ENCODE measurements around the gene TRAF6. TPM values are rescaled to one million over a fixed set of nuclear protein-coding genes. Genes with fewer than 3 reads are reported as not detected.
"Not testable (repeated sequence)": the region's sequence is repeated elsewhere in the genome, so short reads cannot be mapped to it uniquely, and the experiment has no call there.

Gene TRAF6
- polyA plus RNA-seq, 3 donors, result 2.0 to 5.1 (median 3.5) TPM

GRCh38 chr11:36500315-36500721, 9.8 kb downstream of the TRAF6 start:
- WGBS, 3 donors, result 60 to 91% (median 61%) methylated on average over 1 of the region's 1 CpG
- H3K27ac ChIP-seq (ENCODE audit: low read depth, low read length), result no peak overlapping the region

GRCh38 chr11:36499315-36499714, 10.8 kb downstream of the TRAF6 start:
- no peak overlapping the region for H3K27ac ChIP-seq (ENCODE audit: low read depth, low read length)
- WGBS, 3 donors, result 76 to 91% (median 79%) methylated on average over 4 of the region's 4 CpGs

GRCh38 chr11:36498721-36499120, 11.4 kb downstream of the TRAF6 start:
- no peak overlapping the region for H3K27ac ChIP-seq (ENCODE audit: low read depth, low read length)
- WGBS, 3 donors, result 85 to 89% (median 88%) methylated on average over 1 of the region's 1 CpG

GRCh38 chr11:36493332-36493731, 16.7 kb downstream of the TRAF6 start:
- no peak overlapping the region for H3K27ac ChIP-seq (ENCODE audit: low read depth, low read length)

- no peak overlapping the region for H3K27ac ChIP-seq (ENCODE audit: low read depth, low read length)
These were observed 17.3 kb downstream of the TRAF6 start for GRCh38 chr11:36492724-36493304.

- WGBS, 3 donors, result 90 to 93% (median 91%) methylated on average over 16 of the region's 16 CpGs
- H3K27ac ChIP-seq (ENCODE audit: low read depth, low read length), result no peak overlapping the region
These were observed 19.9 kb downstream of the TRAF6 start for GRCh38 chr11:36490026-36490806.

- 42 to 68% (median 47%) methylated on average over 5 of the region's 5 CpGs for WGBS, 3 donors
These were observed 22.0 kb downstream of the TRAF6 start for GRCh38 chr11:36488096-36488495.

GRCh38 chr11:36487619-36488018, 22.5 kb downstream of the TRAF6 start:
- WGBS, 3 donors, result 53 to 75% (median 59%) methylated on average over 4 of the region's 4 CpGs
- no peak overlapping the region for H3K27ac ChIP-seq (ENCODE audit: low read depth, low read length)

More at GRCh38 chr11:36488096-36488495, 22.0 kb downstream of the TRAF6 start:
- H3K27ac ChIP-seq (ENCODE audit: low read depth, low read length), result no peak overlapping the region

- 74 to 83% (median 78%) methylated on average over 6 of the region's 6 CpGs for WGBS, 3 donors
These were observed 24.6 kb downstream of the TRAF6 start for GRCh38 chr11:36485298-36486002.

GRCh38 chr11:36483042-36483441, 27.0 kb downstream of the TRAF6 start:
- H3K27ac ChIP-seq (ENCODE audit: low read depth, low read length), result not testable (repeated sequence)
- WGBS, 3 donors, result 83 to 90% (median 86%) methylated on average over 3 of the region's 4 CpGs

More at GRCh38 chr11:36485298-36486002, 24.6 kb downstream of the TRAF6 start:
- H3K27ac ChIP-seq (ENCODE audit: low read depth, low read length), result no peak overlapping the region

- H3K27ac ChIP-seq (ENCODE audit: low read depth, low read length), result no peak overlapping the region
These were observed 29.2 kb downstream of the TRAF6 start for GRCh38 chr11:36480833-36481232.

- 23 to 35% (median 26%) methylated on average over 2 of the region's 2 CpGs for WGBS, 3 donors
These were observed 31.3 kb downstream of the TRAF6 start for GRCh38 chr11:36478700-36479329.

GRCh38 chr11:36475192-36475591, 34.9 kb downstream of the TRAF6 start:
- no peak overlapping the region for H3K27ac ChIP-seq (ENCODE audit: low read depth, low read length)
- 47 to 67% (median 48%) methylated on average over 1 of the region's 1 CpG for WGBS, 3 donors

More at GRCh38 chr11:36478700-36479329, 31.3 kb downstream of the TRAF6 start:
- no peak overlapping the region for H3K27ac ChIP-seq (ENCODE audit: low read depth, low read length)

- no peak overlapping the region for H3K27ac ChIP-seq (ENCODE audit: low read depth, low read length)
- WGBS, 3 donors, result 62 to 95% (median 85%) methylated on average over 1 of the region's 1 CpG
These were observed 38.5 kb downstream of the TRAF6 start for GRCh38 chr11:36471577-36471976.

GRCh38 chr11:36469881-36470802, 39.9 kb downstream of the TRAF6 start:
- no peak overlapping the region for H3K27ac ChIP-seq (ENCODE audit: low read depth, low read length)
- WGBS, 3 donors, result 42 to 58% (median 45%) methylated on average over 5 of the region's 5 CpGs

- WGBS, 3 donors, result 58 to 67% (median 60%) methylated on average over 2 of the region's 2 CpGs
- no peak overlapping the region for H3K27ac ChIP-seq (ENCODE audit: low read depth, low read length)
These were observed 41.0 kb downstream of the TRAF6 start for GRCh38 chr11:36469063-36469462.

GRCh38 chr11:36467916-36468315, 42.2 kb downstream of the TRAF6 start:
- H3K27ac ChIP-seq (ENCODE audit: low read depth, low read length), result no peak overlapping the region
- 77 to 95% (median 89%) methylated on average over 1 of the region's 1 CpG for WGBS, 3 donors

GRCh38 chr11:36467012-36467411, 43.1 kb downstream of the TRAF6 start:
- H3K27ac ChIP-seq (ENCODE audit: low read depth, low read length), result no peak overlapping the region
- 94 to 100% (median 98%) methylated on average over 3 of the region's 3 CpGs for WGBS, 3 donors
